HG03558 (cell line): Measurements from ENCODE around the gene TTBK1.

ENCODE experiments used
- ATAC-seq: cut with Tn5 transposase; IDR thresholded peaks from one replicate; pipeline ENCODE4 v1.9.1; 2021; ENCODE audit warnings: moderate number of reproducible peaks; ENCODE audit not compliant: unreplicated experiment; ENCODE audit errors: extremely low read depth

TTBK1 gene

GRCh38 chr6:43331891-43332290, 88.6 kb downstream of the TTBK1 start:
- no peak for ATAC-seq

- no peak for ATAC-seq
These were observed 91.3 kb downstream of the TTBK1 start for GRCh38 chr6:43334466-43335095.

GRCh38 chr6:43335469-43335868, 92.2 kb downstream of the TTBK1 start:
- no peak for ATAC-seq

GRCh38 chr6:43336382-43336781, 93.1 kb downstream of the TTBK1 start:
- ATAC-seq: no peak
